GM10248 (cell line): ENCODE measurements around the gene C1orf35.

Experiments used
- CTCF ChIA-PET: fragments of 300-600 bp; sonication (Branson Sonifier 250); formaldehyde crosslinking; extraction: SDS; loops from one replicate; lab custom pipeline; 2021; ENCODE audit warnings: antibody characterized with exemption; lab: Yijun Ruan, JAX
- POLR2A ChIA-PET: fragments of 350-650 bp; sonication (Branson Sonifier 250); formaldehyde crosslinking; extraction: SDS; loops from one replicate; lab custom pipeline; 2020; ENCODE audit warnings: antibody characterized with exemption; lab: Yijun Ruan, JAX
- DNase-seq: peaks from one replicate; pipeline ENCODE4 v3.0.0; 2012; ENCODE audit errors: extremely low spot score
- CTCF ChIP-seq: IDR thresholded peaks from 2 replicates; pipeline ENCODE4 v1.5.1; 2012; ENCODE audit warnings: mild to moderate bottlenecking, low read depth; ENCODE audit errors: extremely low read depth, missing control alignments, control extremely low read depth

C1orf35 gene

GRCh38 chr1:228122921-228123441 is 19.9 kb upstream of the C1orf35 start:
- DNase-seq, result no peak
- CTCF ChIA-PET, result interaction anchor here (0.9 to 5.4 kb wide), 4 partner anchors 8 to 44 kb away, joined by 3 to 50 read pairs (median 6); partner anchors contain the start of gene IBA57
- TF ChIP-seq CTCF, result no peak
- POLR2A ChIA-PET, result no interaction called here

- POLR2A ChIA-PET, result no interaction called here
- TF ChIP-seq CTCF, result no peak
- CTCF ChIA-PET, result interaction anchor here (0.9 to 5.4 kb wide), 2 partner anchors 10 to 391 kb away, joined by 3 to 50 read pairs; no protein-coding TSS in a partner anchor
- no peak for DNase-seq
These were observed 17.8 kb upstream of the C1orf35 start for GRCh38 chr1:228120857-228121489.

- no peak for TF ChIP-seq CTCF
- CTCF ChIA-PET, result interaction anchor here (5.4 kb wide), 1 partner anchor 11 kb away, joined by 50 read pairs; no protein-coding TSS in a partner anchor
- POLR2A ChIA-PET, result no interaction called here
- DNase-seq, result no peak
These were observed 17.2 kb upstream of the C1orf35 start for GRCh38 chr1:228120351-228120750.

GRCh38 chr1:228118040-228118439 is 14.9 kb upstream of the C1orf35 start:
- DNase-seq, result no peak
- ChIA-PET POLR2A (no interaction called here), CTCF (interaction anchor here (5.4 kb wide), 1 partner anchor 13 kb away, joined by 50 read pairs; no protein-coding TSS in a partner anchor)
- TF ChIP-seq CTCF, result no peak

GRCh38 chr1:228117335-228117734 is 14.2 kb upstream of the C1orf35 start:
- ChIA-PET POLR2A (no interaction called here), CTCF (interaction anchor here (1.3 kb wide), 1 partner anchor 13 kb away, joined by 4 read pairs; no protein-coding TSS in a partner anchor)
- no peak for DNase-seq
- no peak for TF ChIP-seq CTCF

GRCh38 chr1:228114827-228115226 is 11.7 kb upstream of the C1orf35 start:
- POLR2A ChIA-PET, result no interaction called here

More at GRCh38 chr1:228114827-228115226, 11.7 kb upstream of the C1orf35 start:
- DNase-seq, result no peak
- TF ChIP-seq CTCF, result no peak
- CTCF ChIA-PET, result interaction anchor here (2.2 kb wide), 1 partner anchor 16 kb away, joined by 8 read pairs; no protein-coding TSS in a partner anchor
